ENCODE data around the gene C11orf54. TPM values are rescaled to one million over a fixed set of nuclear protein-coding genes. Genes with fewer than 3 reads are reported as not detected.

C11orf54 gene
- total and polyA plus RNA-seq, 2 donors = 24.7 to 29.7 TPM

- DNase-seq (ENCODE audit: low read depth in 6 of 9, low spot score in 9 of 9) = no peak
- H3K27ac ChIP-seq (ENCODE audit: low read depth in 1 of 2, low read length in 1 of 2) = no peak overlapping the region
- no peak overlapping the region for H3K4me3 ChIP-seq (ENCODE audit: low read length in 2 of 2)
- H3K27me3 ChIP-seq (ENCODE audit: control insufficient read depth in 2 of 2, insufficient read depth in 1 of 2, low read length in 1 of 2) = no peaks in the 10 kb centered on the region
- H3K4me1 ChIP-seq (ENCODE audit: control insufficient read depth in 2 of 2, insufficient read depth in 2 of 2, low read length in 2 of 2) = no peaks in the 10 kb centered on the region
- no peaks in the 10 kb centered on the region for H3K9me3 ChIP-seq (ENCODE audit: control insufficient read depth in 2 of 2, insufficient read depth in 1 of 2, low read length in 1 of 2)
- peaks cover 32 to 90% of the 10 kb centered on the region in 2 donors for H3K36me3 ChIP-seq (ENCODE audit: control insufficient read depth in 2 of 2, insufficient read depth in 2 of 2, low read length in 1 of 2)
- WGBS = 97% methylated on average over 5 of the region's 5 CpGs
Observed at GRCh38 chr11:93730108-93731107, 11.1 kb upstream of the C11orf54 start.

GRCh38 chr11:93732237-93732892 is 9.1 kb upstream of the C11orf54 start:
- WGBS = 94% methylated on average over 4 of the region's 4 CpGs
- no peaks in the 10 kb centered on the region for H3K4me1 ChIP-seq (ENCODE audit: control insufficient read depth in 2 of 2, insufficient read depth in 2 of 2, low read length in 2 of 2)
- no peak overlapping the region for H3K4me3 ChIP-seq (ENCODE audit: low read length in 2 of 2)
- no peak overlapping the region for H3K27ac ChIP-seq (ENCODE audit: low read depth in 1 of 2, low read length in 1 of 2)
- H3K36me3 ChIP-seq (ENCODE audit: control insufficient read depth in 2 of 2, insufficient read depth in 2 of 2, low read length in 1 of 2) = peaks cover 33 to 97% of the 10 kb centered on the region in 2 donors
- DNase-seq (ENCODE audit: low read depth in 6 of 9, low spot score in 9 of 9) = no peak
- no peaks in the 10 kb centered on the region for H3K9me3 ChIP-seq (ENCODE audit: control insufficient read depth in 2 of 2, insufficient read depth in 1 of 2, low read length in 1 of 2)
- no peaks in the 10 kb centered on the region for H3K27me3 ChIP-seq (ENCODE audit: control insufficient read depth in 2 of 2, insufficient read depth in 1 of 2, low read length in 1 of 2)

GRCh38 chr11:93733474-93733873 is 8.0 kb upstream of the C11orf54 start:
- H3K36me3 ChIP-seq (ENCODE audit: control insufficient read depth in 2 of 2, insufficient read depth in 2 of 2, low read length in 1 of 2) = peaks cover 24 to 97% of the 10 kb centered on the region in 2 donors
- no peaks in the 10 kb centered on the region for H3K9me3 ChIP-seq (ENCODE audit: control insufficient read depth in 2 of 2, insufficient read depth in 1 of 2, low read length in 1 of 2)
- no peak for DNase-seq (ENCODE audit: low read depth in 6 of 9, low spot score in 9 of 9)
- H3K27me3 ChIP-seq (ENCODE audit: control insufficient read depth in 2 of 2, insufficient read depth in 1 of 2, low read length in 1 of 2) = no peaks in the 10 kb centered on the region
- H3K4me1 ChIP-seq (ENCODE audit: control insufficient read depth in 2 of 2, insufficient read depth in 2 of 2, low read length in 2 of 2) = peaks cover 0 to under 1% of the 10 kb centered on the region in 2 donors
- H3K4me3 ChIP-seq (ENCODE audit: low read length in 2 of 2) = no peak overlapping the region
- no peak overlapping the region for H3K27ac ChIP-seq (ENCODE audit: low read depth in 1 of 2, low read length in 1 of 2)
- 51% methylated on average over 6 of the region's 6 CpGs for WGBS

DNA sequence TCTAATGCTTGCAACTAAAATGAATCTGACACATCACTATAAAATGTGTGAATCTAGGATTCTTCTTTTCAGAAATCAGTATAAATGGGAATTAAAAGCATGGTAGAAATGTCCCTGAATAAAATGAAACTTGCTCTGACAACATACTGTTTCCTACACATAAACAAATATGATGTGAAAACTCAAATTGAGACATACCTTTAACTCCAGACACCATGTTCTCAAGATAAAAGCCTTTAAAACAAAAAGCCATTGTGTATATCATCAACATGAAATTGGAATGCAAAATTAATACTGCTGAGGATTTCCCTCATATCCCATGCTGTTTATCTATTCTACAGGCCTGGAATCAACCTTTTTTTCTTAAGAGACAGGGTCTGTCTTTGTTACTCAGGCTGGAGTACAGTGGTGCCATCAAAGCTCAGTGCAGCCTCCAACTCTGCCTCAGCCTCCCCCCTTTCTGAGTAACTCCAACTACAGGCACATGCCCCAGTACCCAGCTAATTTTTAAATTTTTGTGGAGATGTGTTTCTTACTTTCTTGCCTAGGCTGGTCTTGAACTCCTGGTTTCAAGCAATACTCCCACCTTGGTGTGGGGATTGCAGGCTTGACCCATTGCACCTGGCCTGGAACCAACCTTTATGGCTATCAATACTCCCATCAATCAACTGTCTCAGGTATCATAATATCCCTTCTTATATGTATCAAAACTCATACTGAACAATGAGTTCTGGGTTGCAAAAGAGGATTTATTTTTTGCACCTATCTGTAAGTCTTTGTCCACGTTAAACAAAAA is 6.8 kb upstream of the C11orf54 start:
- no peaks in the 10 kb centered on the region for H3K27me3 ChIP-seq (ENCODE audit: control insufficient read depth in 2 of 2, insufficient read depth in 1 of 2, low read length in 1 of 2)
- H3K9me3 ChIP-seq (ENCODE audit: control insufficient read depth in 2 of 2, insufficient read depth in 1 of 2, low read length in 1 of 2) = no peaks in the 10 kb centered on the region
- H3K27ac ChIP-seq (ENCODE audit: low read depth in 1 of 2, low read length in 1 of 2) = no peak overlapping the region
- peaks cover 17 to 92% of the 10 kb centered on the region in 2 donors for H3K36me3 ChIP-seq (ENCODE audit: control insufficient read depth in 2 of 2, insufficient read depth in 2 of 2, low read length in 1 of 2)
- H3K4me3 ChIP-seq (ENCODE audit: low read length in 2 of 2) = no peak overlapping the region
- H3K4me1 ChIP-seq (ENCODE audit: control insufficient read depth in 2 of 2, insufficient read depth in 2 of 2, low read length in 2 of 2) = peaks cover 3% of the 10 kb centered on the region in 2 donors
- no peak for DNase-seq (ENCODE audit: low read depth in 6 of 9, low spot score in 9 of 9)
- 97% methylated on average over 1 of the region's 1 CpG for WGBS

DNA sequence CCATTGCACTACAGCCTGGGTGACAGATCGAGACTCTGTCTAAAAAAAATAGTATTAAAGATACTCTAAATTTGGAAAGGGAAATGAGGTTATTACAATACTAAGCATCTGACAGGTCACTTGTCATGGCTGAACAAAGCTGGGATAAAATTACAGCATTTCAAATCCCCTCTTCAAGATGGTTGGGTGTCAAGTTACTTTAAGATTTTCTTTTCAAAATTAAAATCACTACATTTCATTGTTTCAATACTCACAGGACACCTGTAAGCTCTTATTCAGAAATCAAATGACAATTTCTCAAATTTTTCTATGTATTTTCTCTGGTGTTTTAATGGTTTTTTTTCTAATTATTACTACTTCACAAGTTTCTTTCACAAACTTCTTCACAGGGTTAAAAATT is 5.8 kb upstream of the C11orf54 start:
- no peak for DNase-seq (ENCODE audit: low read depth in 6 of 9, low spot score in 9 of 9)
- peaks cover 17 to 82% of the 10 kb centered on the region in 2 donors for H3K36me3 ChIP-seq (ENCODE audit: control insufficient read depth in 2 of 2, insufficient read depth in 2 of 2, low read length in 1 of 2)
- H3K9me3 ChIP-seq (ENCODE audit: control insufficient read depth in 2 of 2, insufficient read depth in 1 of 2, low read length in 1 of 2) = peaks cover 0 to 3% of the 10 kb centered on the region in 2 donors
- peaks cover 7 to 8% of the 10 kb centered on the region in 2 donors for H3K4me1 ChIP-seq (ENCODE audit: control insufficient read depth in 2 of 2, insufficient read depth in 2 of 2, low read length in 2 of 2)
- H3K4me3 ChIP-seq (ENCODE audit: low read length in 2 of 2) = no peak overlapping the region
- WGBS = 94% methylated on average over 1 of the region's 1 CpG
- H3K27me3 ChIP-seq (ENCODE audit: control insufficient read depth in 2 of 2, insufficient read depth in 1 of 2, low read length in 1 of 2) = no peaks in the 10 kb centered on the region
- H3K27ac ChIP-seq (ENCODE audit: low read depth in 1 of 2, low read length in 1 of 2) = no peak overlapping the region

- Histone ChIP-seq H3K27me3 (ENCODE audit: control insufficient read depth in 2 of 2, insufficient read depth in 1 of 2, low read length in 1 of 2) (no peaks in the 10 kb centered on the region), H3K4me3 (ENCODE audit: low read length in 2 of 2) (no peak overlapping the region), H3K9me3 (ENCODE audit: control insufficient read depth in 2 of 2, insufficient read depth in 1 of 2, low read length in 1 of 2) (peaks cover 0 to 7% of the 10 kb centered on the region in 2 donors), H3K27ac (ENCODE audit: low read depth in 1 of 2, low read length in 1 of 2) (no peak overlapping the region), H3K36me3 (ENCODE audit: control insufficient read depth in 2 of 2, insufficient read depth in 2 of 2, low read length in 1 of 2) (peaks cover 17 to 77% of the 10 kb centered on the region in 2 donors), H3K4me1 (ENCODE audit: control insufficient read depth in 2 of 2, insufficient read depth in 2 of 2, low read length in 2 of 2) (peaks cover 7 to 8% of the 10 kb centered on the region in 2 donors)
- no peak for DNase-seq (ENCODE audit: low read depth in 6 of 9, low spot score in 9 of 9)
Observed at GRCh38 chr11:93736129-93736528, 5.3 kb upstream of the C11orf54 start.

GRCh38 chr11:93737904-93738612 is 3.4 kb upstream of the C11orf54 start:
- no peak for DNase-seq (ENCODE audit: low read depth in 6 of 9, low spot score in 9 of 9)
- H3K27me3 ChIP-seq (ENCODE audit: control insufficient read depth in 2 of 2, insufficient read depth in 1 of 2, low read length in 1 of 2) = no peaks in the 10 kb centered on the region
- peaks cover 9 to 15% of the 10 kb centered on the region in 2 donors for H3K4me1 ChIP-seq (ENCODE audit: control insufficient read depth in 2 of 2, insufficient read depth in 2 of 2, low read length in 2 of 2)
- H3K4me3 ChIP-seq (ENCODE audit: low read length in 2 of 2) = no peak overlapping the region
- H3K36me3 ChIP-seq (ENCODE audit: control insufficient read depth in 2 of 2, insufficient read depth in 2 of 2, low read length in 1 of 2) = peaks cover 13 to 59% of the 10 kb centered on the region in 2 donors
- H3K9me3 ChIP-seq (ENCODE audit: control insufficient read depth in 2 of 2, insufficient read depth in 1 of 2, low read length in 1 of 2) = peaks cover 0 to 10% of the 10 kb centered on the region in 2 donors
- no peak overlapping the region for H3K27ac ChIP-seq (ENCODE audit: low read depth in 1 of 2, low read length in 1 of 2)
- WGBS = 42% methylated on average over 6 of the region's 6 CpGs

GRCh38 chr11:93738647-93739081 is 2.8 kb upstream of the C11orf54 start:
- no peak overlapping the region for H3K27ac ChIP-seq (ENCODE audit: low read depth in 1 of 2, low read length in 1 of 2)
- peaks cover 0 to 10% of the 10 kb centered on the region in 2 donors for H3K9me3 ChIP-seq (ENCODE audit: control insufficient read depth in 2 of 2, insufficient read depth in 1 of 2, low read length in 1 of 2)
- H3K36me3 ChIP-seq (ENCODE audit: control insufficient read depth in 2 of 2, insufficient read depth in 2 of 2, low read length in 1 of 2) = peaks cover 11 to 58% of the 10 kb centered on the region in 2 donors
- no peak for DNase-seq (ENCODE audit: low read depth in 6 of 9, low spot score in 9 of 9)
- H3K4me3 ChIP-seq (ENCODE audit: low read length in 2 of 2) = peak overlapping the region in 1 of 2 donors; percentile 6
- 78% methylated on average over 6 of the region's 6 CpGs for WGBS
- no peaks in the 10 kb centered on the region for H3K27me3 ChIP-seq (ENCODE audit: control insufficient read depth in 2 of 2, insufficient read depth in 1 of 2, low read length in 1 of 2)
- peaks cover 9 to 15% of the 10 kb centered on the region in 2 donors for H3K4me1 ChIP-seq (ENCODE audit: control insufficient read depth in 2 of 2, insufficient read depth in 2 of 2, low read length in 2 of 2)
